ENCODE measurements around the gene EYS.

Gene EYS

DNA sequence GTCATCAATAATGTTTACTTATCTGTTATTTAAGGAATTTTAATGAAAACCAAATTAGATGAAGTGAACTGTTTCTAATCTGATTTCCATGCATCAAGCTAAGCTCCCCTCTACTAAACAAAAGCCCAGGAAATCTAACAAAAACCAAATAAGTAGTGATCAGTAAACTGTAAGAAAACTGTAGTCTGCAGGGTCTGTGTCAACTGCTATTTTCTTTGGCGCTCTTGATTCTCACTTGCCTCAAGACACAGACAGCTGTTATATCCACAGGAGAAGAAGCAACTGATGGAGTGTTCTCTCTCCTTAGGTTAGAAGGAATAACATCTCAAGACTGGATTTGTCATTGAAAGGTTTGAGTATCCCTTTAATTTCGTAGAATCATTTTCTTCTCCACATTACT is 1777.9 kb downstream of the EYS start:
- no peak for TF ChIP-seq TAF1 (IDR thresholded peaks at IDR 0.05; ENCODE audit: borderline replicate concordance, insufficient read depth, low read length)
- TF ChIP-seq, protein P1, sequence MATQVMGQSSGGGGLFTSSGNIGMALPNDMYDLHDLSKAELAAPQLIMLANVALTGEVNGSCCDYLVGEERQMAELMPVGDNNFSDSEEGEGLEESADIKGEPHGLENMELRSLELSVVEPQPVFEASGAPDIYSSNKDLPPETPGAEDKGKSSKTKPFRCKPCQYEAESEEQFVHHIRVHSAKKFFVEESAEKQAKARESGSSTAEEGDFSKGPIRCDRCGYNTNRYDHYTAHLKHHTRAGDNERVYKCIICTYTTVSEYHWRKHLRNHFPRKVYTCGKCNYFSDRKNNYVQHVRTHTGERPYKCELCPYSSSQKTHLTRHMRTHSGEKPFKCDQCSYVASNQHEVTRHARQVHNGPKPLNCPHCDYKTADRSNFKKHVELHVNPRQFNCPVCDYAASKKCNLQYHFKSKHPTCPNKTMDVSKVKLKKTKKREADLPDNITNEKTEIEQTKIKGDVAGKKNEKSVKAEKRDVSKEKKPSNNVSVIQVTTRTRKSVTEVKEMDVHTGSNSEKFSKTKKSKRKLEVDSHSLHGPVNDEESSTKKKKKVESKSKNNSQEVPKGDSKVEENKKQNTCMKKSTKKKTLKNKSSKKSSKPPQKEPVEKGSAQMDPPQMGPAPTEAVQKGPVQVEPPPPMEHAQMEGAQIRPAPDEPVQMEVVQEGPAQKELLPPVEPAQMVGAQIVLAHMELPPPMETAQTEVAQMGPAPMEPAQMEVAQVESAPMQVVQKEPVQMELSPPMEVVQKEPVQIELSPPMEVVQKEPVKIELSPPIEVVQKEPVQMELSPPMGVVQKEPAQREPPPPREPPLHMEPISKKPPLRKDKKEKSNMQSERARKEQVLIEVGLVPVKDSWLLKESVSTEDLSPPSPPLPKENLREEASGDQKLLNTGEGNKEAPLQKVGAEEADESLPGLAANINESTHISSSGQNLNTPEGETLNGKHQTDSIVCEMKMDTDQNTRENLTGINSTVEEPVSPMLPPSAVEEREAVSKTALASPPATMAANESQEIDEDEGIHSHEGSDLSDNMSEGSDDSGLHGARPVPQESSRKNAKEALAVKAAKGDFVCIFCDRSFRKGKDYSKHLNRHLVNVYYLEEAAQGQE (IDR thresholded peaks at IDR 0.05; ENCODE audit: insufficient read depth in 1 of 2, low read depth in 2 of 2, low read length in 2 of 2), result no peak
- TF ChIP-seq SIN3A (IDR thresholded peaks at IDR 0.05; ENCODE audit: borderline replicate concordance, insufficient read depth, low read length), result no peak
- TF ChIP-seq FOXP2 (optimal IDR thresholded peaks at IDR 0.05; ENCODE audit: borderline replicate concordance, extremely low read depth, extremely low read length, insufficient read depth), result no peak
- TF ChIP-seq POLR2AphosphoS5 (IDR thresholded peaks at IDR 0.05; ENCODE audit: low read depth, low read length), result no peak

DNA sequence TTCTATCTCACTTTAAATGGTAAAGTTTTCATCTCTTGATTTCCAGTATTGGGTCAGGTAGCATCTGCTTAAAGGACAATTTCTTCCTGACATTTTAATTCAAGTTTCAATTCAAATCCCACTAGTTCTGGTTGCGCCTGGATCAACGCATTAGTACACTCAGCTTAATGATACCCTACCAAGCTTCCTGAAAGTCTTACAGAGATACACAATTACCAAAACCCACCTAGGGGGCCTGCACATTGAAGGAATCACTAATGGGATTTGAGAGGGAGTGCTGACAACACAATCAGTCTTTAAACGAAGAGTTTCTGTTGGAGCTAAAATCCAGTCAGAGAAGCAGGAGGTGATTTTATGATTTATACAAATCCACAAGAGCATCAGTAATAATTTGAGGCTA is 1778.4 kb downstream of the EYS start:
- TF ChIP-seq FOXP2 (optimal IDR thresholded peaks at IDR 0.05; ENCODE audit: borderline replicate concordance, extremely low read depth, extremely low read length, insufficient read depth), result no peak
- no peak for TF ChIP-seq TAF1 (IDR thresholded peaks at IDR 0.05; ENCODE audit: borderline replicate concordance, insufficient read depth, low read length)

DNA sequence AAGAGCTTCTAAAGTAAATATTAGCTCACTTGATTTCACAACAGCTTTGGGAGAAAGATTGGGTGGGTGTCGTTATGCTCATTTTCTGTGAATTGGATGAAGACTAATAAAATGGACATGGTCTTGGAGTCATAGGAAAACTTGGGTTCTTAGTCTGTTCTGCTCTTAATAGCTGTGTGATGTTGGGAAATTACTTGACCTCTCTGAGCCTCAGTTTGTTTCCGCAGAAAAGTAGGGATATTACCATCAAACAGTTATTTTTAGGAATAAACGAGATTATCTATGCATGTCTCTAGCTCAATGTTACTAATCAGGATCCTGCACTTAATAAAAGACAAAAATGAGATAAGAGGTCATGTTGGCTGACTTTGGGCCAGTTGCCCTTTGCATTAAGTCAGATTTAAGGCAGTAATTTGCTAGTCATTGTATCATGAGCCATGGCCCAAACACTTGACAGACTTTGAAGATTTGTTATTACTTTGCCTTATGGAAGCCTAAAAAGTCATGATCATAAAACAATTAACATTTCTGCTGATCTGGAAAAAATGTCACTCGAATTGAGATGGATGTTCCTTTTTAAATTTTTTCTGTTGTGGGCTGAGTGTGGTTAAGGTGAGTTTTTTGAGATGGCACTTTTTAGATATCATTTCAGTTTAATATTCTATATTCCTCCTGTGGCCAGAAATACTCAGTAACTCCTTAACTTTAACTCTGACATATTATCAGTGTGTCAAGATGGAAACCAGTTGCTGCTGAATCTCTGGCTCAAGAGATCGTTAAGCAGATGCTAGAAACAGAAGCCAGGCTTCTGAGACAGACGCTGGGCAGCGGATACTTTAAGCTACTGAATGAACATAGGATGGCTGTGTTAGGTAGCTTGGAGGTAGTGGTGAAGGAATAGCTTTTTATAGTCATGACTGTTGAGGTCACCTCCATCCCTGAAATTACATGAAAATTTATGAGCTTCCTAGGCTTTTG is 1779.8 kb downstream of the EYS start:
- TF ChIP-seq TAF1 (IDR thresholded peaks at IDR 0.05; ENCODE audit: borderline replicate concordance, insufficient read depth, low read length) (no peak), SIN3A (IDR thresholded peaks at IDR 0.05; ENCODE audit: borderline replicate concordance, insufficient read depth, low read length) (no peak), FOXP2 (optimal IDR thresholded peaks at IDR 0.05; ENCODE audit: borderline replicate concordance, extremely low read depth, extremely low read length, insufficient read depth) (no peak), POLR2AphosphoS5 (IDR thresholded peaks at IDR 0.05; ENCODE audit: low read depth, low read length) (no peak)
- TF ChIP-seq, protein P1 (IDR thresholded peaks at IDR 0.05; ENCODE audit: insufficient read depth in 1 of 2, low read depth in 2 of 2, low read length in 2 of 2), result no peak

DNA sequence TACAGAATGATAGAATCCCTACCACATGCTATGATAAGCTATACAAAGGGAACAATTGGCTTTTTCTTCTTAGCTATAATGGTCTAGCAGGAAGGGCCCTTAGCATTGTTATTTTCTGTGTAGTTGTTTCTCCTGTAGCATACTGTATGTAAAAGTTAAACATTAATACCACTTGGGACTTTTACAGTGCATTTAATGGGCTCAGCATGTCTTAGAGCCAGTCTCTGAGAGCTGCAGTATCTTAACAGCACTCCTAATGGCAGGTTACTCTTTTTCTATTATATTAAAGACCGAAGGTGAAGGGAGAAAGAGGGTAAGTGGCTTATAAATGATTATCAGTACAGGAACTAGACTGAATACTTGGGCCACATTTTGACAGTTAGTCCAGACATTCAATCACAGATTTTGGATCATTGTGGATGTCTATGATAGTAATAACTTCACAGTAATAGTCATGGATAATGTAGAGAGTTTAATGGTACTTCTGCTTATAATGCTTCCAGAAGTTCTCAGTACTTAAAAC is 1780.7 kb downstream of the EYS start:
- TF ChIP-seq, protein P1 (IDR thresholded peaks at IDR 0.05; ENCODE audit: insufficient read depth in 1 of 2, low read depth in 2 of 2, low read length in 2 of 2), result no peak
- TF ChIP-seq FOXP2 (optimal IDR thresholded peaks at IDR 0.05; ENCODE audit: borderline replicate concordance, extremely low read depth, extremely low read length, insufficient read depth) (no peak), POLR2AphosphoS5 (IDR thresholded peaks at IDR 0.05; ENCODE audit: low read depth, low read length) (no peak), SIN3A (IDR thresholded peaks at IDR 0.05; ENCODE audit: borderline replicate concordance, insufficient read depth, low read length) (no peak), TAF1 (IDR thresholded peaks at IDR 0.05; ENCODE audit: borderline replicate concordance, insufficient read depth, low read length) (no peak)

DNA sequence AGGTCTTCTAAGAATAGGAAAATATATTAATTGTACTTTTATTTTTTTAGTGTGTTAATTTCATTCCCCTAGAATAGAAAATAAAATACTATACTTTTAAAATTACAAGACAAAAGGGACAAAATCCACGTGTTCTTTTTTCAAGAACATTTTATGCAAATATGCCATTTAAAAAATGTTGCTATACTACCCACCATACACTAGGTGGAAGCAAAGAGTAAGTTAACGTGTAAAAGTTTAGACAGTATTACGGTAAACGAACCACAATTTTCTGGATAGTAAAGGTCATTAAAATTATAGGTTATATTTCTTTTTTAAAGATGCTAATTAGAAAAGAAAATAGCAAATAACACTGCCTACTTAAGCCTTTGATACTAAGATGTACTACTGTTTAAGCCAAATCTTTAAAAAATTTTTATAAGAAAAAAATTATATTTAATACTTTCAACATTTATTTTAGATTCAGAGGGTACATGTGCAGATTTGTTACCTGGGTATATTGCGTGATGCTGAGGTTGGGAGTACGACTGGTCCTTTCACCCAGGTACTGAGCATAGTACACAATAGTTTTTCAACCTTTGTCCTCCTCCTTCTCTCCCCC is 1783.8 kb downstream of the EYS start:
- TF ChIP-seq SIN3A (IDR thresholded peaks at IDR 0.05; ENCODE audit: borderline replicate concordance, insufficient read depth, low read length) (no peak), FOXP2 (optimal IDR thresholded peaks at IDR 0.05; ENCODE audit: borderline replicate concordance, extremely low read depth, extremely low read length, insufficient read depth) (no peak), POLR2AphosphoS5 (IDR thresholded peaks at IDR 0.05; ENCODE audit: low read depth, low read length) (no peak), TAF1 (IDR thresholded peaks at IDR 0.05; ENCODE audit: borderline replicate concordance, insufficient read depth, low read length) (no peak)
- TF ChIP-seq, protein P1 (IDR thresholded peaks at IDR 0.05; ENCODE audit: insufficient read depth in 1 of 2, low read depth in 2 of 2, low read length in 2 of 2), result no peak
